ENCODE measurements around the gene FMO2.

DNA sequence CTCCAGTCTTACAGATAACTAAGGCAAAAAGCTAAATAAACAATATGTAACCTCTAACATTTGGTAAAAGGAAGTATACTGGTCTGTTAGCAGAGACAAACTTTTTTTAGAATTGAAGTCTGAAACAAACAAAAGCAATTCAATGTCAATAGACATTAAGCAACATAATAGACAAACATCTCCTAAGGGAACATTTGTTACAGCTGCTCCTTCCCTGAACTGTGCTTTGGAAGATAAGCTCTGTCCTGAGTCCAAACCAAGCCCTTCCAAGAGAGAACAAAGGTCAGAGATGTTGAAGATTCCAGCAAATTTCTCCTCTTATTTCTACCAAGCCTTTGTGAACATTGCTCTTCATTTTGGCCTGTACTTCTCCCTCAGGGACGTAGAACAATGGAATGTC lies 25.3 kb downstream of the FMO2 start:
- TF ChIP-seq, protein P1, sequence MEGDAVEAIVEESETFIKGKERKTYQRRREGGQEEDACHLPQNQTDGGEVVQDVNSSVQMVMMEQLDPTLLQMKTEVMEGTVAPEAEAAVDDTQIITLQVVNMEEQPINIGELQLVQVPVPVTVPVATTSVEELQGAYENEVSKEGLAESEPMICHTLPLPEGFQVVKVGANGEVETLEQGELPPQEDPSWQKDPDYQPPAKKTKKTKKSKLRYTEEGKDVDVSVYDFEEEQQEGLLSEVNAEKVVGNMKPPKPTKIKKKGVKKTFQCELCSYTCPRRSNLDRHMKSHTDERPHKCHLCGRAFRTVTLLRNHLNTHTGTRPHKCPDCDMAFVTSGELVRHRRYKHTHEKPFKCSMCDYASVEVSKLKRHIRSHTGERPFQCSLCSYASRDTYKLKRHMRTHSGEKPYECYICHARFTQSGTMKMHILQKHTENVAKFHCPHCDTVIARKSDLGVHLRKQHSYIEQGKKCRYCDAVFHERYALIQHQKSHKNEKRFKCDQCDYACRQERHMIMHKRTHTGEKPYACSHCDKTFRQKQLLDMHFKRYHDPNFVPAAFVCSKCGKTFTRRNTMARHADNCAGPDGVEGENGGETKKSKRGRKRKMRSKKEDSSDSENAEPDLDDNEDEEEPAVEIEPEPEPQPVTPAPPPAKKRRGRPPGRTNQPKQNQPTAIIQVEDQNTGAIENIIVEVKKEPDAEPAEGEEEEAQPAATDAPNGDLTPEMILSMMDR (IDR thresholded peaks at IDR 0.05 in 4 of 5, conservative IDR thresholded peaks at IDR 0.05 in 1 of 5) = no peak
- TF ChIP-seq POLR2A (IDR thresholded peaks at IDR 0.05) = no peak

All from gastrocnemius medialis (tissue), 4 donors.